Dermis blood vessel endothelial cell (primary cell): ENCODE data around the gene CFAP77. TPM values are rescaled to one million over a fixed set of nuclear protein-coding genes. Genes with fewer than 3 reads are reported as not detected.

Experiments
- DNase-seq: peaks from one replicate; pipeline ENCODE4 v3.0.0; 2010
- total RNA-seq: library from RNA; depleted of rRNA; stranded (reverse); fragments of >200 nt; gene quantifications from 2 replicates; pipeline ENCODE4 v1.2.3, GENCODE V29; 2014

CFAP77 gene
- total RNA-seq, 1 donor from 2014 or later = 0.34 TPM

- DNase-seq = no peak
Observed at GRCh38 chr9:132457504-132458236, 47.7 kb downstream of the CFAP77 start.

- DNase-seq = no peak
Observed at GRCh38 chr9:132458432-132458831, 48.4 kb downstream of the CFAP77 start.

- DNase-seq = no peak
Observed at GRCh38 chr9:132459661-132460060, 49.6 kb downstream of the CFAP77 start.

GRCh38 chr9:132460240-132460639 is 50.2 kb downstream of the CFAP77 start:
- no peak for DNase-seq

GRCh38 chr9:132461281-132461896 is 51.4 kb downstream of the CFAP77 start:
- no peak for DNase-seq

- DNase-seq = no peak
Observed at GRCh38 chr9:132461971-132462370, 52.0 kb downstream of the CFAP77 start.

- DNase-seq = no peak
Observed at GRCh38 chr9:132464547-132464946, 54.5 kb downstream of the CFAP77 start.

GRCh38 chr9:132465131-132465635 is 55.2 kb downstream of the CFAP77 start:
- DNase-seq = no peak

- no peak for DNase-seq
Observed at GRCh38 chr9:132472199-132472598, 62.2 kb downstream of the CFAP77 start.

GRCh38 chr9:132472599-132472998 is 62.6 kb downstream of the CFAP77 start:
- no peak for DNase-seq

GRCh38 chr9:132474253-132474652 is 64.2 kb downstream of the CFAP77 start:
- no peak for DNase-seq

- no peak for DNase-seq
Observed at GRCh38 chr9:132478353-132479050, 68.5 kb downstream of the CFAP77 start.

GRCh38 chr9:132479733-132480132 is 69.7 kb downstream of the CFAP77 start:
- DNase-seq = no peak

- DNase-seq = no peak
Observed at GRCh38 chr9:132481053-132481849, 71.2 kb downstream of the CFAP77 start.

- DNase-seq = no peak
Observed at GRCh38 chr9:132482196-132482813, 72.3 kb downstream of the CFAP77 start.

- no peak for DNase-seq
Observed at GRCh38 chr9:132485393-132485792, 75.4 kb downstream of the CFAP77 start.

- no peak for DNase-seq
Observed at GRCh38 chr9:132486706-132487350, 76.8 kb downstream of the CFAP77 start.

GRCh38 chr9:132487351-132487791 is 77.4 kb downstream of the CFAP77 start:
- DNase-seq = no peak

GRCh38 chr9:132487980-132488535 is 78.0 kb downstream of the CFAP77 start:
- DNase-seq = no peak

- no peak for DNase-seq
Observed at GRCh38 chr9:132488626-132489025, 78.6 kb downstream of the CFAP77 start.

GRCh38 chr9:132489536-132489935 is 79.5 kb downstream of the CFAP77 start:
- DNase-seq = no peak
